GM19043 (cell line): Measurements from ENCODE around the gene RNF220.

Experiments used
- ATAC-seq: cut with Tn5 transposase; IDR thresholded peaks from one replicate; pipeline ENCODE4 v1.9.1; 2021; ENCODE audit warnings: low read depth; ENCODE audit not compliant: unreplicated experiment

Gene RNF220

GRCh38 chr1:44406737-44407429 is 1.8 kb downstream of the RNF220 start:
- no peak for ATAC-seq

- ATAC-seq = no peak
Measured at GRCh38 chr1:44407430-44408211, 2.6 kb downstream of the RNF220 start.

GRCh38 chr1:44408212-44408582 is 3.1 kb downstream of the RNF220 start:
- ATAC-seq = no peak

GRCh38 chr1:44408632-44409602 is 3.9 kb downstream of the RNF220 start:
- no peak for ATAC-seq

DNA sequence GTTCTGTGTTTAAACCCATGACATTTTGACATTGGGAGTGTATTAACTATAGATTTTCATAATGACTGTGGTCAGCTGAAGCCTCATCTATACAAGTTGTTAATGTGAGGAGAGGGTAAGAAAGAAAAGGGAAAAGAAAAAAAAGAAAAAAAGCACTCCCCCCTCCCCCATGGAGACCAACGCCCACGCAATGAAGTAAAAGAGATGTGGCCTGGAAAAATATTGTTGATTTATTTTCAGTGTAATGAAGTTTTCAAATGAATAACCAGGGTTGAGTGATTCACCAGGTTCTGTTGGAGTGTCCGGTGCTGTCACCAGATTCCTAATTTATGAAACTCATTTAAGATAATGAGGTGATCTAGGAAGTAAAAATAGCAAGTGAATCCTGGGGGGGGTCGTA is 4.7 kb downstream of the RNF220 start:
- ATAC-seq = no peak

DNA sequence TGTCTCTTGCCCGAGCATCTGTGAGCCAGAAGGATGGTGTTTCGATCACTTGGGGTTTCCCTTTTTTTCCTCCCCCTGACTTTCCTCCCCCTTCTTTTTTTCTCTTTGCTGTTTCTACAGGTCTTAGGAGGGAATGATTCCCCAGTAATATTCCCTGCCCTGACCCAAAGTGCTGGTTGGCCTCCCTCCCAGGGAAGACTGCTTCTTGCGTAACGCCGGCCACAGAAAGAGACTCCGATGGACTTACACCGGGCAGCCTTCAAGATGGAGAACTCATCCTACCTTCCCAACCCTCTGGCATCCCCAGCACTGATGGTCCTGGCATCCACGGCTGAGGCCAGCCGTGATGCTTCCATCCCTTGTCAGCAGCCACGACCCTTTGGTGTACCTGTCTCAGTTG is 6.8 kb downstream of the RNF220 start:
- ATAC-seq = no peak

DNA sequence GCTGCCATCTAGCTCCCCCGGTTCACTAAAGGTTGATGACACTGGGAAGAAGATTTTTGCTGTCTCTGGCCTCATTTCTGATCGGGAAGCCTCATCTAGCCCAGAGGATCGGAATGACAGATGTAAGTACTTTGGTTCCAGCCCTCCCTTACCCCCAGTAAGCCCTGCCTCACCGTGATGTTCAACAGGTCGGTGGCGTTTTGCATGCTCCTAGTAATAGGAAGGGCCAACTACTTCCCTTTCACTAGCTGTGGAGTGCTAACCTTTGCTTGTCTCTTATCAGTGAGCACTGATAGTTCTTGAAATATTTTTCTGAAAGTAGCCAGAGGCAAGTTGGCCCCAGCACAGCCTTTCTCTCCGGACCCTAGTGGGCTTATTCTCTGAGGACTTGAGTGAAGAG is 7.5 kb downstream of the RNF220 start:
- no peak for ATAC-seq

- no peak for ATAC-seq
Measured at GRCh38 chr1:44413740-44414139, 8.7 kb downstream of the RNF220 start.

DNA sequence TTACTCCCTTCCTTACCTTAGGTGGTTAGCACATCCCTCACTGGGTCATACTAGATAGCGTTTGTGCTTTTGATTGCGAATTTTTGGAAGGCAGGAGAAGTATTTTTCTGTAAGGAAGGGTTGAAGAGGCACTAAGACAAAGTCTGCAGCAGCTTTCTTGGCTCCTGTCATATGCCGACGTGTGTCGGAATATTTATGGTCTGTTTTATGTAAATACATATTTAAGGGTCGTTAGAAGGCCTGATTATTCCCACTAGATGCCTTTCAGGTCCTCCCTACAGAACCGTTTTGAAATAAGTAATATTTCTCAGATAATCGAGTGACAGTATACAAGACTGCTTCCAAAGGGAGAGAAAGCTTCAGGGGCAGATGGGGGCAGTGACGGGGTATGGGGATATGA is 10.0 kb downstream of the RNF220 start:
- ATAC-seq = no peak

DNA sequence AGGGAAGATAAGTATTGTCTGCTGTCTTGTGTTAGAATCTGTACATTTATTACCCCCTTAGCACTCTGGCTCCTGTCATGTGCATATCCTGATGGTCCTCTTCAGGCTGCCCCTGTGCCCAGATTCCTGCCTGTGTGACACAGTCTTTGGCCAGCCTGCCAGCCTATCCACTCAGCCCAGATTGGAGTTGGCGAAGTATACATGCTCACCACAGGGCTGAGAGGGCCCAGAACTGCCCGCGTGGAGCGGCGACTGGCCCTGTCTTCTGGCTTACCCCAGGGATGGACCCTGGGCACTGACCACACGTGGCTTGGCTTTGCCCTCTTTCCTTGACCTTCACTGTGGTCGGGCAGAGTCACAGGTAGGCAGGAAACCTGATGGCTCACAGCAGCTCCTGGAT is 11.4 kb downstream of the RNF220 start:
- ATAC-seq = no peak

DNA sequence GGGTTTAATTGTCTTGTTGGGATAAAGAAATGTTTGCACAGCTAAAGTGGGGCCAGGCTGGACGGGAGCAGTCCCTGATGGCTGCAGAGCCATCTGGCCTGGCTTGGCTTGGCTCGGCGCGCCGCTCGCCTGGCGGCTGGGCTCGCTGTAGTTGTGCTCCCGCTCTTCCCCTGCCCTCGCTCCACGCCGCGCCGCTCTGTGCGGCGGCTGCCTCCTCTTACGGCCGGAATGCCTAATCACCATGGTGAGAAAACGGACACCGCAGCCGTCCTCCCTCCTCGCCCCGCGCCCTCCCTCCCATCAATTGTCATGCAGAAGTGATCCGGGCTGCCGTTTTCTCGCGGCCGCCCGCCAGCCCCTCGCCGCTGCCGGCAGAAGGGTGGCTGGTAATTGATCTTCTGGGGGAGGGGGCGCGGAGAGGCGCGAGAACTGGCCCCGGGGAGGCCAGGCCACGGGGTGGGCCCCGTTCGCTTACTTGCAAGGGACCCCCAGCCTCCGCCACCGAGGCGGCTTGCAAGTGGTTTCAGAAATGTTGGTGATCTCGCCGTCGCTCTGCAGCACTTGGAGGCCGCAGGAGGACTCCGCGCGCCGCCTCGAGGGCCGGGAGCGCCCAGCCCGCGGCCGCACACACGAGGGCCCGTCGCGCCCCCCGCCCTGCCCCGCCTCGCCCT is 12.4 kb downstream of the RNF220 start:
- no peak for ATAC-seq

DNA sequence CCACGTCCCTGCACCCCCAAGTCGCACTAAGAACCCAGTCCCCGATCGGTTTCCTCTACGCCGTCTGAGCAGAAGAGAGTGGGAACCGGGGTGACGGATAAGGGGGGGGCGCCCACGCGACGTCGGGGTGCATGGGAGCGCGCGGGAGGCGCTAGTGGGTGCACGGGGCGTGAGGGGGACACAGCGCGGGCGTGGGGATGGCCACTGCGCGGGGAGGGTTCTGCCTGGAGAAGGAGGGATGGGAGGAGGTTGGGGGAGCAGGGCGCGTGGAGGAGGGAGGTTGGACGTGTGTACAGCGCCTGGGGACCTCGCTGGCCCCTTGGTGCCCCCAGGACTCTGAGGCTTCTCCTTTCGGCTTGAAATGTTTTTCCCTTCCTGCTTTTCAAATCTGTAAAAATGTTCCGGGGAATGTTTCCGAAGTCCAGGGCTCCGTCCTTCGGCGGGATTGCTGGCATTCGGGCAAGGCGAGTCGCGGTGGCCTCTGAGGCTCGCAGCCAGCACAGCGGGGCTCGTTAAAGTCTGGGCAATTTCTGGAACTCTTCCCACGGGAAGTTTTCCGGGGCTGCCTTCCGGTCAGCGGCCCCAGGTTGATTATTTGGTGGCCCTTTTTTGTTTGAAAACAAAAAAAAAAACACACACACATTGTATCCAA is 13.1 kb downstream of the RNF220 start:
- no peak for ATAC-seq

- ATAC-seq = no peak
Measured at GRCh38 chr1:44419901-44420300, 14.8 kb downstream of the RNF220 start.

DNA sequence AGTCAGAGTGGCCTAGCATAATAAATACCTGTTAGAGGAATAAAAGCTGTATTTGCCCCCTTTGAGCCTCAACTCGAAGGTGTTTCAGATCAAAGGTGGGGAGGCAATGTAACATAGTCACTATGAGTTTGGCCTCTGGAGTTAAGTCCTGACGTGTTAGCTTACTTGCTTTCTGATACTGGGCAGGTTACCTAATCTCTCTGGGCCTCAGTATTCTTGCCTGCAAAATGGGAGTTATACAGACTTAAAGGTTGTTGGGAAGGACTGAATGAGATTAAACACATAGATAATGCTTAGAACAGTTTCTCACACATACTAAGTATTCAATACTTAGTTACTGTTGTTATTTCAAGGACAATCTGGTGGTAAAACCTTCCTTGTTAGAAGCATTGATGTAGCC is 15.5 kb downstream of the RNF220 start:
- ATAC-seq = no peak

DNA sequence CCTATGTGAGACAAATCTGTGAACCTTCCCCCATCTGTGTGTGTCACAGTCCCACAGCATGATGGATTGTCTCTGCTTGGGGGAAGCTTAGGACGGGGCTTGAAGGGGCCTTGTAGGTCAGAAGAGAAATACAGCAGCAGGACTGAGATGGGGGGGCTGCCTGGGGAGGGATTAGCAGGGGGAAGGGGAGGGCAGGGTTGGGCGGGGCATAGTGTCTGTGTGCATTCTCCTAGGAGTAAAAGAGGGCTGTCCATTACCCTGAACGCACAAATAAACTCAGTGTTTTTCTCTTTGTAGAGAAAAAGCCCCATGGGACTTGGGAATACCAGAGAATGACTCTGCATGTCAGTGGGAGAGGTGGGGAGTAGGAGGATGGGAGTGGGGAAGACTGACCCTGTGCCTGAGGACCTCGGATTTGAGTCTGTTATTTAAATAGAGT is 16.4 kb downstream of the RNF220 start:
- ATAC-seq = no peak

- no peak for ATAC-seq
Measured at GRCh38 chr1:44422161-44422560, 17.1 kb downstream of the RNF220 start.

GRCh38 chr1:44423591-44424537 is 18.8 kb downstream of the RNF220 start:
- ATAC-seq = no peak

DNA sequence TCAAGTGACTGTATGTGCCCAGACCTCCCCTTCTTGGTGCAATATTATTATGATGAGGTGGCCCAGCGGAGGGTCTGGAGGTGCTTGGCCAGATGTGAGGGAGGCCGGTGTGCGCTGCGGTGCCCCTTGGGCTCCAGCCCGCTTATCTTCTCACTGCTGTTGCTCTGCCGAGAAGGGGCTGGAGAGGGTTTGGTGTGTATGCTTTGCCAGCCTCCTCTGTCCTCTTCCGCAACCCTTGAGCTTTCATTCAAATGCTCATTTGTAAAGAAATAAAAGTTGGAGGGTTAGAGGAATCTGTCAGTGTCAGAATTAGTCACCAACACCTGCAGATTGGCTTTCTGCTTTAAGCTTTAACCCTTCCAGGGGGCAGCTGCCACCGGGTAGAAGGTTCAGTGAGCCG is 19.7 kb downstream of the RNF220 start:
- ATAC-seq = no peak
